AG10803 (cell line): ENCODE measurements around the gene COG8.

ENCODE experiments used
- DNase-seq: peaks from one replicate; pipeline ENCODE4 v3.0.0; 2010; ENCODE audit warnings: low read depth
- H3K4me3 ChIP-seq: 2 replicates; pipeline ENCODE4 v1.5.1; 2011; ENCODE audit warnings: mild to moderate bottlenecking, low read length, control low read depth
- CTCF ChIP-seq: conservative IDR thresholded peaks from 2 replicates; pipeline ENCODE4 v1.5.1; 2011; ENCODE audit warnings: mild to moderate bottlenecking, low read length, control low read depth, inconsistent platforms

The COG8 gene

DNA sequence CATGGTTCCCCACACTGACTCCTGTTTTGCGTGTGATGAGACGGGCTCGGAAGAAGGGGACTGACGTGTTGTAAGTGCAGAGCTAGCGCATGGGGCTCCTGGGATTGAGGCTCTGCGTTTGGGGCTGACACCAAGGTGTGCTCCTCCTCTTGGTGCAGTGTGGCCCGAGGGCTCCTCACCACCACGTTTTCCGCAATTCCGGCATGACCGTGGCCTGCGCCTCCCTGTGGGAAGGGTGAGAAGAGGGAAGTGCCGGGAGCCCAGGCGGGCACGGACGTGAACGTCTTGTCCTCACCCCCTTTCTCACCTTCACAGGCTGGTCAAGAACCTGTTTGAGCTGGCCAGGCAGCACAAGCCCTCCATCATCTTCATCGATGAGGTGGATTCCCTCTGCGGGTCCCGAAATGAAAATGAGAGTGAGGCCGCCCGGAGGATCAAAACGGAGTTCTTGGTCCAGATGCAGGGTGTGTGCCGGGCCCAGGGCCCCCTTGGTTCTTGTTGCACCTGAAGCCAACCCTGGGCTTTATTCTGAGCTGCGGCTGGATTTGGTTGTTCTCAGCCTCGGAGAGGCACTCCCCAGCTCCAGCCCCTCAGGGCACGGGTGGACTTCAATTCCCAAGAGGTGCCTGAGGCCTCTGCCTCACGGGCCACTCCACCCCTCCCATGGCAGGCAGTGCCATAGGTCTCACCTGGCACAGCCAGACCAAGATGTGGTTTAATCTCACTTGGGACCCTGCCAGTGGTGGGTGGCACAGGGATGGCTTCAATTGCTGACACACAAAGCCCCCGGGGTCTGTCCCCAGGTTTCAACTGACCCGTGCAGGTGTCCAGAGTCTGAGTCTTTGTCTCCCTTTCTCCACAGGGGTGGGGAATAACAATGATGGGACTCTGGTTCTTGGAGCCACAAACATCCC, 19.3 kb downstream of the COG8 start:
- no peak for TF ChIP-seq CTCF
- no peak overlapping the region for H3K4me3 ChIP-seq
- no peak for DNase-seq

- TF ChIP-seq CTCF = no peak
Measured at GRCh38 chr16:69319381-69319780, 20.0 kb downstream of the COG8 start.

GRCh38 chr16:69318911-69319289, 20.5 kb downstream of the COG8 start:
- TF ChIP-seq CTCF = no peak

More at GRCh38 chr16:69319381-69319780, 20.0 kb downstream of the COG8 start:
- no peak overlapping the region for H3K4me3 ChIP-seq
- no peak for DNase-seq

DNA sequence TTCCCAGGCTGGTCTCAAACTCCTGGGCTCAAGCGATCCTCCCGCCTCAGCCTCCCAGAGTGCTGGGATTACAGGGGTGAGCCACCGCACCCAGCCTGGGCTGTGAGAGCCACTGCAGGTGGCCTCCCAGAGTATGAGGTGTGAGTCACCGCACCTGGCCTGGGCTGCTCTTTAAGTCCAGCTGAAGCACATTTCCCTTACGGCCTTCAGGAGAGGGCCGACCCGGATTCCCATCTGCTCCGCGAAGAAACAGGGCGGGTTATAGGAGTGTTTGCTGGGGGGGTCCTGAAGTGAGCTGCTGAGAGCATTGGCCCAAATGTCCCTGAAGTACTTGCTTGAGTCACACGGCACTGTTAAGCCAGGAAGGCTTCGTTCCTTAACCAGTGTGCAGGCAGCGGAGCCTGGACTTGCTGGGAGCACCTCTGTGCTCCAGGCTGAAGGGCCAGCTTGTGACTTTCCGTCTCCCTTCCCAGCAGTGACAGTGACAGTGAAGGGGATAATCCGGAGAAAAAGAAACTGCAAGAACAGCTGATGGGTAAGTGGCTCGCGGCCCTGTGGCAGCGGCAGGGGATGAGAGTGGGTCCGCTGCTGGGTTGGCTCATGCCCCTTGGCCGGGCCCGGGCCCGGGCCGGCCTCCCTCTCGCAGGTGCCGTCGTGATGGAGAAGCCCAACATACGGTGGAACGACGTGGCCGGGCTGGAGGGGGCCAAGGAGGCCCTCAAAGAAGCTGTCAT, 21.0 kb downstream of the COG8 start:
- no peak for TF ChIP-seq CTCF
- H3K4me3 ChIP-seq = no peak overlapping the region
- DNase-seq = no peak

More at GRCh38 chr16:69318911-69319289, 20.5 kb downstream of the COG8 start:
- H3K4me3 ChIP-seq = no peak overlapping the region
- DNase-seq = no peak

GRCh38 chr16:69316595-69317034, 22.7 kb downstream of the COG8 start:
- TF ChIP-seq CTCF = no peak

GRCh38 chr16:69315486-69316311, 23.7 kb downstream of the COG8 start:
- no peak overlapping the region for H3K4me3 ChIP-seq
- TF ChIP-seq CTCF = no peak
- no peak for DNase-seq

More at GRCh38 chr16:69316595-69317034, 22.7 kb downstream of the COG8 start:
- DNase-seq = no peak
- H3K4me3 ChIP-seq = no peak overlapping the region
